NCI-H345 (cell line): ENCODE results near the gene CNTNAP2.
A peak's percentile ranks its signal among the peaks of the same experiment; 100 is the strongest.

Experiments used
- DNase-seq: peaks from one replicate; lab custom pipeline; 2025; lab: John Stamatoyannopoulos, UW

The CNTNAP2 gene

DNA sequence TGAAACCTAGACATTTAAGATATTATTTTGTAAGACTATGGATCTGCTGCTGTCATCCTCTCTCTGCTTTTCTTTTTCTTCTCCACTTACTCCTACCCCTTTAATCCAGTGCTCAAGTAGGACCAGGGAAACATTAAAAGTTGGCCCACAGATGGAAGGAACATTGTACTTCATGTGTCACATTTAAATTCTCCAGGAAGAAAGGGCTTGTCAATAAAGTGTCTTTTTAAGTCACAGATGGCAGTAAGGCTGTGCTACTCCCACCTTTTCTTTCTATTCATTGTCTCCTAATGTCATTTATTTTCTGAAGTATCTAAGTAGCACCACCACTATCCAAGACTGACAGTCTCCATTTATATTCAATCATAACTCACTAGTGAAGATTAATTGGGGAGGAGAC lies 1736.2 kb downstream of the CNTNAP2 start:
- DNase-seq = no peak

DNA sequence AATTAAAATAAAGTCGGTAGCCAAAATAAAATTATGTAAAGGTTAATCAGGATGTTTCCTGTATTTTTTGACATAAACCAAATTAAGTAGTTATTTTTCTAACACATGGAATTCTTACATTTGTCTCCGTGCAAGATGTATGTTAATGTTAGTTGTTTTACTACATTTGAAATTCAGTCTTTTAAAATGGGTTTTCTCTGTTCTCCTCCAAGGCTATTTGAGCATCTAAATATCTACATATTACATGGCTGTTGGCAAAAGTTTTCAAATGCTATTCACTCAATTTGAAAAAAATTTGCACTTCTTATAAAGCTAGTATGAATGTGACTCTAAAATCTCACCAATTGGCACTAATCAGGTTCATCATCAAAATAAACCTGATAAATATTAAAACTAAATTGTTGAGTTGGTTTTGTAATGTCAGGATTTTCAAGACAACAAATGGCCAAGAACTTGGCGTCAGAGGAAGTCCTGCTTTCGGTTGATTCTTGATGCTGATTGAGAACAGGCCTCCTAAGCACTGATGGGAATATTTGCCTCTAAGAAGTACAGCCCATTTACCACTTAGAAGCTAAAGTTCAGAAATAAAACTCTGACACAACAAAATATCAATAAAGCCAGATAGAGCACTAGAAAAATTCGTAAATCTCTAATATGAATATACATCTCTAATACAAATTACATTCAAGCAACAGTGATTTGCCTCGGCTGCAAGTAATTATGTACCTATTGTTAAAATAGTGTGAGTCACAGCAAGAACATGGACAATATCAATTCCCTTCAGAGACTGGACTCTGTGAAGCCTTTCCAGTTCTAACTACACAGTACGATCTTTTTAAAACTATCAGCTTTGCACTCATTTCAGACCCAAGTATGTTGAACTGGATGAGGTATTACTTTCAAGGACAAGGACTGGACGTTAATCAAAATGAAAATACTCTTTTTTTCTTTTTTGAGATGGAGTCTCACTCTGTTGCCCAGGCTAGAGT lies 1740.8 kb downstream of the CNTNAP2 start:
- no peak for DNase-seq

- no peak for DNase-seq
Measured at GRCh38 chr7:147858421-147858820, 1741.8 kb downstream of the CNTNAP2 start.

- no peak for DNase-seq
Measured at GRCh38 chr7:147859033-147859432, 1742.4 kb downstream of the CNTNAP2 start.

- no peak for DNase-seq
Measured at GRCh38 chr7:147859486-147859885, 1742.9 kb downstream of the CNTNAP2 start.

DNA sequence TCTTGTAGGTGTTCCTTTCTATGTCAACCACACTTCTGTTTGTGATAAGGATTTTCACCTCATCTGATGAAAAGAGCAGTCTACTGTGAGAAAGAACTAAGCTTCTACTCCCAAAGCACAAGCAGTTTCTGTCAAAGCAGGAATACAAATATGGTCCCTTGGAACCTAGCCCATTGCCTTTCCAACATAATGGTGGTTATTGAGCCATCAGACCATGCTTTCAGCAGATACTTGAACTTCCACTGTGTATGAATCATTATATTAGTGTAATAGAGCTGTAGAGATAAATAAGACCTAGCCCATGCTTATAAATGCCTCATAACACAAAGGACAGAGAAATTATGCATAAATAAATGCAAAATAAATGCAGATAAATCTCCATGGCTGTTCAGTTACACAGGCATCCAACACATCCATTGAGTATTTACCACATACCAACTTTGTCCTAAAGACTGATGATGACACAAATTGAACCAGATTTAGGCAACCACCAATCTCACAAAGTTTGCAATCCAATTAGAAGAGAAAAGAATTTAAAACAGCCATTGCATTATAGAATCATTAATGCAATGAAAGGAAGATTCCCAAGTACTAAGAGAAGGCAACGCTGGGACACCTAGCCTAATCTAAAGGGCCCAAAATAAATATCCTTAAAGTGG lies 1744.6 kb downstream of the CNTNAP2 start:
- peak; percentile 5 for DNase-seq

DNA sequence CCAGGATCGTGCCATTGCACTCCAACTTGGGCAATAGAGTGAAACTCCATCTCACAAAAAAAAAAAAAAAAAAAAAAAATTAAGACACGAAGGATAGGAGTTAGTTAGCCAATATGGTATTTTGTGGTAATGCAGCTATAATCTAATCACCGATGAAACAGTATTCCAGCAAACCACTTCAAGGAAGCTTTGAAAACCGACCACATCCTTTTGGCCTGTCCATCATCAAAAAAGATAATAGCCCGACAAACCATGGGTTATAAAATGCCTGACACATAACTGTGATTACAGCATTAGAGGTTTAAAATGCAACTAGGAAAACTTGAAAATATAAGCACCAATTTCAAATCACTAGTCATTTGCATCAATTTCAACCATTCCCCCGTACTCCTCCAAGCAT lies 1745.3 kb downstream of the CNTNAP2 start:
- DNase-seq = no peak

DNA sequence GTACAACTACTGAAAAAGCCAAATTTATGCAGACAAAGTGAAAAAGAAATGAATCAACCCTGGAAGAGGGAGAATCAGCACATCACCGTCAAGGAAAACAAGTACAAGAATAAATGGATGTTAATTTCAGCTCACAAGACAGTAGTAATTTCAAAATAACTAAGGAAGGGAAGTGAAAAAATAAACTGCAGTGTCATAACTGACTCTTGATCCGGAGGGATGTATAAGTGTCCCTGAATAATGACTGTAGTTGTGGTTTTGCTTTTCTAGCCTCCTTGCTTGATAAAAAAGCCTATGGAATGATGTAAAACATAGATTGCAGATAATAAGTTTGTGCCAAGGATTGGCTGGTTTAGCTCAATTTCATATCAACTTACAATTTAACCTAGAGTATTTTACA lies 1752.9 kb downstream of the CNTNAP2 start:
- DNase-seq = no peak

DNA sequence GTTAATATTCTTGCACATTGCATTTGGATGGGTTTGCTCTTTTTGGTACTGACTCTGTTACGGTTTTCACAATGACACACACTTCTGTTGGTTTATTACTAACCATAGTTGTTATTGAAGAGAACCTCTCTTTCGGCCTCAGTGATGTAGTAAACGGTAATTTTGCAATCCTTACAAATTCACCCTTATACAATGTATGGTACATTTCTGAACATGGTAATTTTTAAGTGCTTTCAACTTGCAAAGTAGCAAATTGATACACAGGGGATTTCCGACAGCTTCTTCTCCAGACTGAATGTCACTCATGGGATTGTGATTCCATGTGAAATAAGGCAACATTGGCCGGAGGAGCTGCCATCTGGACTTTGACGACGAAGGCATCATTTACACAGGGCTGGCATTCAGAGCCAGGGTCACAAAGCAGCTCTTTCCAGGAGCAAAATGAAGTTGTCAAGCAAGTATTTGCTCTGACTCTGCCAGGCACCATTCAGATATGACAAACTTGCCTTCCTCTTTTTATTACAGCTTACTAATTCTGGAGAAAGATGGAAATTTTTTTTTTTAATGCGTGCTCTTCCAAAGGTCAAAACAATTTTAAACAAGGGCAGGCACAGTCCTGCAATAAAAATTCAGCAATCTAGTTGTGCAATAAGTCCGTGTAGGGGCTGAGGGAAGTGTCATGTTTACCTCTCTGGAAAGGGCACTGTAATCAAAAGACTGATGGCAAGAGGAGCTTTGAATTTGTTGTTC lies 1762.5 kb downstream of the CNTNAP2 start:
- DNase-seq = no peak

DNA sequence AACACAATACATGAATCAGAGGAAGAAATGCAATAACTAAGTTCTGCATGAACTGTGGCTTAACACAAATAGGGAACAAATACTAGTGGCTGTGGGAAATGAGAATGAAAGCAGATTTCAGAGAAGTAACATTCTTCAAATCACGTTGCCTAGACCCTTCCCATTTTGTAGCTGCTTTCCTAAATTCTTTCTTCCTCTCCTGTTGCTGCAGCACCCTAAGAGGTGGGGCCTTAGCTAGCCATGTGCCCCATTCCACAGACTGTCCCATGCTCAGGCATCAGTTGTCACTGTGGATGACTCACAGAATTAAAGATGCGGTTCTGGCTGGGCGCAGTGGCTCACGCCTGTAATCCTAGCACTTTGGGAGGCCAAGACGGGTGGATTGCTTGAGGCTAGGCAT lies 1769.3 kb downstream of the CNTNAP2 start:
- DNase-seq = no peak

GRCh38 chr7:147894271-147894670 lies 1777.7 kb downstream of the CNTNAP2 start:
- DNase-seq = peak; percentile 37

DNA sequence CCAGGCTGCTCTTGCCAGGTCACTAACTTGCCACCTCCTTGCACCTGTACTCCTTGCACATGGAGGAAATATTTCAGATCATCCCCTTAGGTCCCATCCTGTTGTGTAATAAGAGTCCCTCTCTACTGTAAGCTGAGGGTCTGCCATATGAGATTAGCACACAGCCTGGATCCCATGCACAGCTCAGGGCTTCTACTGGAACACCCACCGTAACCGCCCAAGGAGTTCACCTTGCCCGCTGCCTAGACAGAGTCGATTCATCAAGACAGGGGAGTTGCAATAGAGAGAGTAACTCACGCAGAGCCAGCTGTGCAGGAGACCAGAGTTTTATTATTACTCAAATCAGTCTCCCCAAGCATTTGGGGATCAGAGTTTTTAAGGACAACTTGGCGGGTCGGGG lies 1779.5 kb downstream of the CNTNAP2 start:
- DNase-seq = no peak

GRCh38 chr7:147903536-147904218 lies 1787.1 kb downstream of the CNTNAP2 start:
- peak; percentile 91 for DNase-seq

DNA sequence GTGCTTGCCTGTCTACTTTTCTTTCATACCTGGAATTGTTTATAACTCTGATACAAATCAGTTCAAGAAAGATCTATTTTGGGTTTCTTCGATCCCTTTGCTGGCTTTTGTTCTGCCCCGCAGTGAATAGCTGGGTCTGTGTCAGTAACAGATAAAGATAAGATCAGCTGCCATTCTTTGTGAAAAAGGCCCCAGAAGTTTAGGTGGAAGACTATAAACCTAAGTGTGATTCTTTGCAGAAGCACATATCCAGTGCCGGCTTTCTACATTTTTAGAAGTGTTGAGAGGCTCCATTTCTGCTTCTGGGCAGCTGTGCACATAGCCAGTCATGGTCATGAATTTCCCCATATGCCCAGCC lies 1787.6 kb downstream of the CNTNAP2 start:
- DNase-seq = peak; percentile 70

DNA sequence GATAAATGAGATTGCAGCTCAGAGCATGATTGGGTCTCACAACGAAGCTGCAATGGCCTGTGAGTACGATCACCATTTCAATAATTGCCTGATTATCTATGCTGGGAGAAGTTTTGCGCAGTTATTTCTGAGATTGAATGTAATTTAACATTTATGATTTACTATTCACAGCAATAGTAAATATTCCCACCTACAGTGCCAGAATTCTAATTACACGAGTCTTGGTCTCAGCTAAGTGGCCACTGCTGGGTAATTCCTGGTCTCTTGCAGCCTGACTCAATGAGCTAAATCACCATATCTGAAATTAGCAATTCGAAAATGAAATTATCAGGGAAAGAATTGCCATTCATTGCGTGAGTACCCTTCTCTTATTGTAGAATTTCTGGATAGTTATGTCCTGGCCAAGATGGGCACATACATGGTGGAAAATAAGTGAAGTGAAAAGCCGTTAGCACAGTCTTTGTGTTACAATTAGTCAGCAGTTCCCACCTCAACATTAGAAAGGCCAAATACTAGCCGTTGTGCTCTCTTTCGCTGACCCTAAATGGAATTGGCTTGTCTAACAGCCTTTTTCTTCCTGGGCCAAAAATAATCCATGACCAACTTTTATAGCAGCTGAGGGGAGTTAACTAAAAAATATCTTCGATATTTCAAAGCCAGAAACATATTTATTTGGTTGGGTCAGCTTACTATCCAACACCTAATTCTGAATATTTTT lies 1793.0 kb downstream of the CNTNAP2 start:
- DNase-seq = no peak

DNA sequence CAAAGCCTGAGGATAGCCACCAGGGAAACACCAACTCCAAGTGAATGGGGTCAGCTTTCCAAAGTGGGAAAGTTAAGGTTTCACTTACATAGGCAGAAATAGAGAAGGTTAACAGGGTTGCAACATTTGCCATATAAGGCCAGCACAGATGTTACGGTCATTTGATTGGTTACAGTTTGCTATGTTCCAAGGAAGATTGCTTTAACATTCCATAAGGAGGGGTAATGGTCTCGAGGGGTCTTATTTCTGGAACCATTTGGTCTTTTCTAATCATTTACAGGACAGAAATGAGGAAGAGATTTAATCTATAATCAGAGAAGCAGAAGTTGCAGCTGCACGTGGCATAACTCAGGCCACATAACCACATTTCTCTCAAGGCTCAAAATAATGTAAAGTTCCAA lies 1794.6 kb downstream of the CNTNAP2 start:
- no peak for DNase-seq

- DNase-seq = no peak
Measured at GRCh38 chr7:147912291-147912690, 1795.7 kb downstream of the CNTNAP2 start.

- DNase-seq = no peak
Measured at GRCh38 chr7:147912946-147913638, 1796.5 kb downstream of the CNTNAP2 start.

DNA sequence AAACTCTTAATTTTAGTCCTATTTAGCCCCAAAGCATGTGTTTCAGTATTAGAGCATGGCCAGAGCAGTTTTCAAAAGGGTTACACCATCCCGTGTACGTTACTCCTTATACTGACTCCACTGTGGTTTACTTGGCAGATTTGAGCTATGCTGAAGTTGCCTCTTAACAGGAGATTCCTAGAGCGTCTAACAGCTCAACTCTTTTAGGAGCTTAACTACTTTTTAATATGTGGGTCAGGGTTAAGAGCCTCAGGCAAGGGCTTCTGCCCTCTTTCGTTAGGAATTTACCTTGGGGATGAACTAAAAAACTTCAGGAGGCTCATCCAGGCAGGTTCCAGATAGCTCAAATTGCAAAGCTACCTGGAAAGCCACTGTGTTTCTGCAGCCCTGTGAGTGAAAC lies 1799.2 kb downstream of the CNTNAP2 start:
- DNase-seq = no peak

DNA sequence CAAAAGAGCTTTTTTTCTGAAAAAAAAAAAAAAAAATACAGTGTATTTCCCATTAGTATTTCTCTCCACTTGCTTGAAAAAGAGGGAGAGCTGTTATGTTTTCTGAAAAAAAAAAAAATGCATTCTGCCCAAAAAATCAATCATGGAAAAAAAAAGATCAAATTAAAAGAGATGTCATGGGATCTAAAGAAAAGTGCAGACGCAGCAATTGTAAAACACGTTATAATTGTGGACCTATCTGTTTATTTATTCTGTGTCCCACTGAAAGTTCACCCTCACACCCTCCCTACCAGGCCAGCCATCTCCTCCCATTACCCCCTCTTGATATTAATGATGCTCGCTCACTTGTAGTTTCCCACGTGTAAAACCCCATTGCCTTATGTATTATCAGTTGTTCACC lies 1800.0 kb downstream of the CNTNAP2 start:
- DNase-seq = no peak

GRCh38 chr7:147923841-147924240 lies 1807.2 kb downstream of the CNTNAP2 start:
- no peak for DNase-seq
